HFFc6 (cell line): Measurements from ENCODE around the gene VAV3. TPM values are rescaled to one million over a fixed set of nuclear protein-coding genes. Genes with fewer than 3 reads are reported as not detected.

Experiments used
- DNase-seq: peaks from one replicate; pipeline ENCODE4 v3.0.0-alpha.2; 2018
- H3K27ac Mint-ChIP-seq: 2 replicates; pipeline ENCODE4 v1.8.0; 2020; ENCODE audit warnings: mild to moderate bottlenecking, mixed read lengths
- H3K27me3 Mint-ChIP-seq: 2 replicates; pipeline ENCODE4 v1.8.0; 2021; ENCODE audit warnings: mild to moderate bottlenecking, moderate library complexity, mixed read lengths; ENCODE audit not compliant: insufficient read depth
- H3K36me3 Mint-ChIP-seq: 2 replicates; pipeline ENCODE4 v1.8.0; 2021; ENCODE audit warnings: low read depth, mixed read lengths
- H3K4me1 Mint-ChIP-seq: 2 replicates; pipeline ENCODE4 v1.8.0; 2020; ENCODE audit warnings: low read depth, mixed read lengths
- H3K4me3 Mint-ChIP-seq: 2 replicates; pipeline ENCODE4 v1.8.0; 2020; ENCODE audit warnings: mild to moderate bottlenecking, moderate library complexity, mixed read lengths
- H3K9me3 Mint-ChIP-seq: 2 replicates; pipeline ENCODE4 v1.8.0; 2020; ENCODE audit warnings: mild to moderate bottlenecking, mixed read lengths
- total RNA-seq, 6 experiments: library from RNA; stranded (reverse); fragmentation: NEBNext Ultra II Directional; extraction: Animal tissue kit (Norgen Biotek cat#: 25700); gene quantifications; 2 replicates in 1 of 6; 3 replicates in 5 of 6; pipeline ENCODE4 v1.2.3, GENCODE V29; 2021
- TF ChIP-seq, protein P1 (sequence below): fragments of 200-600 bp; sonication (generic); IDR thresholded peaks from 2 replicates; pipeline ENCODE4 v1.5.0; 2021; ENCODE audit warnings: antibody characterized with exemption, mild to moderate bottlenecking

The VAV3 gene
- total RNA-seq, 6 experiments from 2014 or later = not detected

DNA sequence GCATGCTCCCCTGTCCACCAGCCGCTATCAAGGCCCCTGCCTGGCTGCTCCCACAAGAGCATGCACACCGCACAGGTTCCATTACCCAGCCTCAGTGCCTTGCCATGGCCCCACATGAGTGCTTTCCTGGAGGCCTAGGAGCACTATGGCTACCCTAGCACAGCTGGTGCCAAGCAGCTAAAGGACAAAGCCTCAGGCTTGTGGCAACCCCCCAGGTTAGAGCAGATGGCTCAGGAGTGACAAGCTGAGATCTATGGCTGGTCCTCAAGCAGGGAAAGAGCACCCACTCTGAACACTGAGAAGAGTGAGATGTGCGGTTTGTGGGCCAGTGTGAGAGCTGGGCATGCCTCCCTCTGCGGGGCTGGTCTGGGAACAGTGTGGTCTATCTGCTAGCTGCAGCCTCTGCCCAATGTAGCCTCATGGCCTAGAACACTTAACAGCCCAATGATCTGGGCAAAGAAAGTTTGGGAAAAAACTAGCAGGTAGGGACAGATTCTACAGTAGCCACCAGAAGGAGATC lies 129.8 kb downstream of the VAV3 start:
- Mint-ChIP-seq H3K27me3 (no peaks in the 10 kb centered on the region; the same call in 1 of the 2 replicates), H3K9me3 (0 out of 2 replicates have a peak, but pooled peaks cover 6% of the 10 kb centered on the region), H3K4me3 (no peak overlapping the region), H3K27ac (no peak overlapping the region), H3K4me1 (no peaks in the 10 kb centered on the region), H3K36me3 (no peaks in the 10 kb centered on the region)
- no peak for DNase-seq
- TF ChIP-seq, protein P1, sequence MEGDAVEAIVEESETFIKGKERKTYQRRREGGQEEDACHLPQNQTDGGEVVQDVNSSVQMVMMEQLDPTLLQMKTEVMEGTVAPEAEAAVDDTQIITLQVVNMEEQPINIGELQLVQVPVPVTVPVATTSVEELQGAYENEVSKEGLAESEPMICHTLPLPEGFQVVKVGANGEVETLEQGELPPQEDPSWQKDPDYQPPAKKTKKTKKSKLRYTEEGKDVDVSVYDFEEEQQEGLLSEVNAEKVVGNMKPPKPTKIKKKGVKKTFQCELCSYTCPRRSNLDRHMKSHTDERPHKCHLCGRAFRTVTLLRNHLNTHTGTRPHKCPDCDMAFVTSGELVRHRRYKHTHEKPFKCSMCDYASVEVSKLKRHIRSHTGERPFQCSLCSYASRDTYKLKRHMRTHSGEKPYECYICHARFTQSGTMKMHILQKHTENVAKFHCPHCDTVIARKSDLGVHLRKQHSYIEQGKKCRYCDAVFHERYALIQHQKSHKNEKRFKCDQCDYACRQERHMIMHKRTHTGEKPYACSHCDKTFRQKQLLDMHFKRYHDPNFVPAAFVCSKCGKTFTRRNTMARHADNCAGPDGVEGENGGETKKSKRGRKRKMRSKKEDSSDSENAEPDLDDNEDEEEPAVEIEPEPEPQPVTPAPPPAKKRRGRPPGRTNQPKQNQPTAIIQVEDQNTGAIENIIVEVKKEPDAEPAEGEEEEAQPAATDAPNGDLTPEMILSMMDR = no peak

DNA sequence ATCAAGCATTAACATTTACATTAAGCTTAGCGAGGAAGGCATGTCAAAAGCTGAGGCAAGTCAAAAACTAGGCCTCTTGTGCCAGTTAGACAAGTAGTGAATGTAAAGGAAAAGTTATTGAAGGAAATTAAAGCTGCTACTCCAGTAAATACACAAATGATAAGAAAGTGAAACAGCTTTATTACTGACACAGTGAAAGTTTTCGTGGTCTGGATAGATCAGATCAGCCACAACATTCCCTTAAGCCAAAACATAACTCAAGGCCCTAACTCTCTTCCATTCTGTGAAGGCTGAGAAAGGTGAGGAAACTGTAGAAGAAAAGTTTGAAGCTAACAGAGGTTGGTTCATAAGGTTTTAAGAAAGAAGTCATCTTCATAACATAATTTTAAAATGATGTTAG lies 131.9 kb downstream of the VAV3 start:
- H3K27ac Mint-ChIP-seq = no peak overlapping the region
- no peaks in the 10 kb centered on the region for H3K36me3 Mint-ChIP-seq
- 0 out of 2 replicates have a peak, but pooled peaks cover 6% of the 10 kb centered on the region for H3K9me3 Mint-ChIP-seq
- H3K27me3 Mint-ChIP-seq = no peaks in the 10 kb centered on the region
- no peaks in the 10 kb centered on the region for H3K4me1 Mint-ChIP-seq
- TF ChIP-seq, protein P1 = no peak
- H3K4me3 Mint-ChIP-seq = no peak overlapping the region
- DNase-seq = no peak

- Mint-ChIP-seq H3K4me1 (no peaks in the 10 kb centered on the region), H3K27ac (no peak overlapping the region), H3K27me3 (no peaks in the 10 kb centered on the region), H3K9me3 (no peaks in the 10 kb centered on the region), H3K4me3 (no peak overlapping the region), H3K36me3 (no peaks in the 10 kb centered on the region)
- TF ChIP-seq, protein P1 = no peak
- no peak for DNase-seq
Measured at GRCh38 chr1:107831921-107832320, 133.1 kb downstream of the VAV3 start.

DNA sequence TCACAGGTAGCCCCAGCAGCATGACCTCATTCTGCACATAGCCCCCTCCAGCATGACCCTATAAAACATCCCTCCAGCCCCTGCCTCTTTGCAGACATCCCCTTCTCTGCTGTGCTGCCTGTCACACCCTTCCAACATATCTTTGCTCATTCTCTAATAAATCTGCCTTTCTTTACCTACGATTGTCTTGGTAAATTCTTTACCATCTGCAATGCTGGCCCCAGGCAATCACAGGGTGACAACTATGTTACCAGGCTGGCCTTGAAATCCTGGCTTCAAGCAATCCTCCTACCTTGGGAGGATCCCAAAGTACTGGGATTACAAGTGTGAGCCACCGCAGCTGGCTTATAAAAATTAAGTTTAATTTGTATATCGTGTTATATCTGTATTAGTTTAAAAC lies 134.5 kb downstream of the VAV3 start:
- H3K4me1 Mint-ChIP-seq = no peaks in the 10 kb centered on the region

DNA sequence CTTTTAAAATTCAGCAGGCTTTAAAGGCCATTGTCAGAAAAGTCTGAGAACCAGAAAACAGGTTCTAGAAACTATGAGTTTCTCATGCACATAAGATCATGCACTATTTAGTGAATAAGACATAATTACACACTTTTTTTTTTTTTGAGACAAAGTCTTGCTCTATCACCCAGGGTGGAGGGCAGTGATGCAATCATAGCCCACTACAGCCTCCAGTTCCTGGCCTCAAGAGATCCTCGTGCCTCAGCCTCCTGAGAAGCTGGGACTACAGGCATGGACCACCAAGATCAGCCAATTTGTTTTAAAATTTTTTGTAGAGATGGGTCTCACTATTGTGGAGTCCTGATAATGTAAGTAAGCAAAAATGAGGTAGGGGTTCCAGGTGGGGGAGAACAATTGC lies 134.9 kb downstream of the VAV3 start:
- H3K9me3 Mint-ChIP-seq = no peaks in the 10 kb centered on the region
- H3K4me1 Mint-ChIP-seq = no peaks in the 10 kb centered on the region
- DNase-seq = no peak
- H3K27me3 Mint-ChIP-seq = no peaks in the 10 kb centered on the region
- H3K4me3 Mint-ChIP-seq = no peak overlapping the region
- no peaks in the 10 kb centered on the region for H3K36me3 Mint-ChIP-seq
- TF ChIP-seq, protein P1 = no peak
- no peak overlapping the region for H3K27ac Mint-ChIP-seq

More for the DNA sequence above, 134.5 kb downstream of the VAV3 start:
- no peak for DNase-seq
- TF ChIP-seq, protein P1 = no peak
- Mint-ChIP-seq H3K27ac (no peak overlapping the region), H3K36me3 (no peaks in the 10 kb centered on the region), H3K4me3 (no peak overlapping the region), H3K27me3 (no peaks in the 10 kb centered on the region), H3K9me3 (no peaks in the 10 kb centered on the region)
